Islet precursor cell (in vitro differentiated cells): ENCODE data around the gene NUMB.
A peak's percentile ranks its signal among the peaks of the same experiment; 100 is the strongest.

ENCODE experiments used
- DNase-seq: peaks from one replicate; pipeline ENCODE4 v3.0.0-alpha.2; 2018

The NUMB gene

DNA sequence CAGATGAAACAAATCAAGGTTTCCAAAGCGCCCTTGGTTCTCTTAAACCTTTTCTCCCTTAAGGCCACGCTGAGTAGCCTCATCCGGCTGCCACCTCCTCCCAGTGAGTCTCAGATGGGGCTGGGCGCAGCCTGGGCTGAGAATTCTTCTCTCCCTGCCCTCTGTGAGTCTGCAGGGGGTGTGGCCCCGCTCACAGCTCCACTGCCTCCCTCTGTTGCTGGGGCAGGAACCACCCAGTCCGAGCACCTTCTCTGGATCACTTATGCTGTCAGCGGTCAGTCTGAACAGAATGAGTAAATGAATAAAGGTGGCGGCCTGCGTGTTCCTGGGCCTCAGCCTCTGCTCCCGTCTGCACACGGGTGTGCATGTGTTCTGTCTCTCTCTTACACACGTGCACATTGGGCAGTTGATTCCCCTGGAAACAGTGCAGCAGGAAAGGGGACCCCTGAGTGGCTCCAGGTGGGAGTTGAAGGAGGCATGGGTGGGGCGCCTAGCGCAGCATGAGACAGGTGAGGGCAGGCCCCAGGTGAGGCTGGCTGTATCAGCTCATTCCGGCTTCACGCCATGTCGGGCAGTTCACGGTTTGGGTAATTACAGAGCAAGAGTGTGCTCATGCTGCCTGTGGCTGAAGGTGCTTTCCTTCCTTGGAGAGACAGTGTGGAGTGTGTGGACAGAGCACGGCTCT lies 216.7 kb downstream of the NUMB start:
- peak; percentile 70 for DNase-seq

DNA sequence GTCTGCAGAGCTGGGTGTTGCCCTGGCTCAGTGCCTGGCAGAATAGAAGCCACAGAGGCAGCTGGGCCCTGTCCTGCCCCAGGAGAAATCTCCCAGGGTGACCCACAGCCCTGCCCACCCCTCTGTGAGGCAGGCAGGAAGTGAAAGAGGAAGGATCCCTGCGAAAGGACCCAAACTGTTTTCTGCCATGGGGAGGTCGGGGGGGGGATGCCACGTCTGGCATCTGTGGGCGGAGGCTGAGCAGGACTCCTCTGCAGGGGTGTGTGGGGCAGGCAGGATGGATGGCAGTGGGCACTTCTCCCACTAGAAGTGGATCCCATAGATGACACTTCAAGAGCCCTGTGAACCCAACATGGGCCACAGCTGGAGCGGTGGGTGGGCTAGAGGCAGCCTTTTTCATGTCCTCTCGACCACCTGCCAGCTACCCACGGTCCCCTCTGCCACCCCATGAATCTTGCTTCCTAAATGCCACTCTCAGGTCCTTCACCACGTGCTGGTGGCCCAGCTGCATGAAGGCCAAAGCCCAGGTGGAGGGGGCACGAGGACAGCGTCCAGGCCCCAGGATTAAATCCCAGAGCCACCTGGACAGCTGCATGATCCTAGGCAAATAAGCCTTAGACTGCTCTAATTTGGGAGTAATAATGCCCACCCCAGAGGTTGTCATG lies 217.4 kb downstream of the NUMB start:
- DNase-seq = no peak

DNA sequence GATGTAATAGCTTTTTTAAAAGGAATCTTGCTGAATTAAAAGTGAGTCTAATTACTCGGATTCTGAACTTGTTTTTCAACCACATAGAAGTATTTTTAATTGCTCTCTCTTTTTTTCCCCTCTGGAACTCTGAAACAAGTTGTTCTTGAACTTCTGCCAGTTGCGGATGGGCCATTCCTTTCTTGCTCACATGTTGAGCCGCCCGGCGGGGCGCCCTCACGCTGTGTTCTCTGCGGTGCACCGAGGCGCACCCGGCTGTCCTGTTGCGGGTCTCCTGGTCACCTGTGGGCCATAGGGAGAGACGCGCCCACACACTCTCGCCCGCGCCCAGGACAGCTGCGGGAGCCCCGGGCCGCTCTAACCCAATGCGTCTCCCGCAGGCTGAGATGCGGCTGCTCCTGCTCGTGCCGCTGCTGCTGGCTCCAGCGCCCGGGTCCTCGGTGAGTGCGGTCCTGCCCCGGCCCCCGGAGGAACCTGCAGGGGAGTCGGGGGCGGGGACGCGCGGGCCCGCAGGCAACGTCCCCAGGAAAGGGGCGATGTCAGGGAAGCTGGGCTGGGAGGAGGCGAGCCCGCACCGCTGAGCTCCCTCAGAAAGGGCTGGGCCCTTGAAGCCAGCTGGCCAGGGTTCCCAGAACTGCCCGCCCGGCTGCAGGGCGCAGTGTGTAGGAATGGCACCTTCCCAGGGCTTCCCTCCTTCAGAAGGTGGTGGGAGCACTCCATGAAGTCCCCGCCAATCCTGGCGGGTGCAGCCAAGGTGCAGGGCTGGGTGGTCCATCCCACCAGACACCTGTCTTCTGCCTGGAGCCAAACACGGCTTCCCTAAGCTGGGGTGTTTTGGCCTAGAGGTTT lies 218.7 kb downstream of the NUMB start:
- peak; percentile 60 for DNase-seq

DNA sequence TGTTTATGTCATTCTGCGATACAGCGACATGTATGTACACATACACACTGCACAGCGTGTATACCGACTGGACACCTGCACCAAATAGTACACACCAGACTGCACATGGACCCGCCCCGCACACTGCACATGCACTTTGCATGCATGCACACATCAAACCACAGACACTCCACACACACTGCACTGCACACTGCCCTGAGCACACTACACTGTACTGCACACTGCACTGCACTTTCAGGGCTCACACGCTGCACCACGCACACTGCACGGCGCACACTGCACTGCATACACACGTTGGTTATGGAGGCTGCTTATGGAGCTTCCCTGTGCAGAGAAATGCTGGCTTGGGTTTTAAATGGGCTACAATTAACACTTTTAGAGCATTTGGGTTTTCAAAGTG lies 219.4 kb downstream of the NUMB start:
- no peak for DNase-seq

DNA sequence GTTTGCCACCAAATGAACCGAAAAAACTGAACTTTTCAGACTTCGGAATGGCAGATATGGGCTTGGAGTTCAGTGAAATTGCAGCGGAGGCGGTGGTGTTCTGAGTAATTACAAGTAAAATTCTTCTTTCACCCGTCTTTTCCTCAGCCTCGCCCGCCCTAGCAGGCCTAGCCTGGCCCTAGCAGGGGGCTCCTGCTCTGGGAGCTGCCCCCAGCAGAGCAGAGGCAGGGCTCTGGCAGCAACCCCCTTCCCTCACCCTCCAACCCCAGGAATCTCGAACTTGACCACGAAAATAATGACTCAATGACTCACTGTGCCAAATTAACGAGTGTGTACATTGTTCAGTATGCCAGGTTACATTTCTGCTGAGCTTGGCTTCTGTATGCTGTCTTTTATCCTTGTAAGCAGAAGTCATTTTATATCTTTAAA lies 219.9 kb downstream of the NUMB start:
- DNase-seq = peak; percentile 68

DNA sequence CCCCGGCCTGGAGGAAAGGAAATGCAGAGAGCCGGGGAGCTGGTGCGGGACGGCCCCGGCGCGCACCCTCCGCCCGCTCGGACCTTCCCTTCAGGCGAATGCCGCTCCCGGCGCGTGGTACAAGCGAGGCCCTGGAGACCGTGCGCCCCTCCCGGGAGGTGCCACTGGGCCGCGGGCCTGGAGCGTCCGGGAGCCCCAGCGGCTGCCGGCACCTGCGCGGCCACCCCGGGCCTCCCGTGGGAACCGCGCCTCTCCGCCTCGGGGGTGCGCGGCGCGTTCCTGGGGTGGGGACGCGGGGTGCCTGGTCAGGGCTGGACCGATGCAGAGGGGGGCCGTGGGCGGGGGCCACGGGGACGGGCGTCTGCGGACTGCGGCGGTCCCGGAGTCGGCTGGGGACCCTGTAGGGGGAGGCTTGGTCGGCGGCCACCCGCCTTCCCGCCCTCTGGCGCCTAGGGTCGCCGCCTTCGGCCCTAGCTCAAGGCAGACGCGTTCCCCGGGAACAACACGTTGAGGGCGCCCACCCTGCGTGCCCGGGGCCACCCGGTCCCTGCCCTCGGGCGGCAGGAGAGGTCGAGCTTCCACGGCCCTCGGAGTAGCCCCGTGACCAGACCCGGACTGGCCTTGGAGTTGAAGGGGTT lies 220.4 kb downstream of the NUMB start:
- peak; percentile 63 for DNase-seq

DNA sequence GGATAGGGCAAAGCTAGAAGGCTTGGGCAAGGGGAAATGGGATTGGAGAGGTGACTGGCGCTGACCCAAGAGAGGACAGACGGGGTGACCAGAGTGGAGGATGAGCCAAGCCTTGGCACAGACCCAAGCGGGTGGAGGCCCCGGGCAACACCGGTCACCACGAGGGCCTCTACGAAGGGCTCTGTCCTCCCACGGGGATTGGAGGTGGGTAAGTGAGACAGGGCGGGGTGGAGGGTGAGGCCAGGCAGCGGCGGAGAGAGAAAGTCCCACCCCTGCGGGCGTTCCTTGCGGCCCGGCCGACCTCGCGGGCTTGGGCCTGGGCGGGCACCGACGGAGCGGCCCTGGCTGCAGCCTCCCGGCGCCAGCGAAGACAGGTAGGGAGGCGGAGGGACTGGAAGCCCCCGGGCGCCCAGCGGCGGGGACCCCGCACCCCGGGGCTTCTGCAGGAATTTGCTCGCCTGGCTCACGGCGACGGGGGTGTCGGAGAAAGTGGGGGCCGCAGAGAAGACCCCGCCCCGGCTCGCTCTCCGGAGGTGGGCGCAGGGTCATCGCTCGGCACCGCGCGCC lies 221.0 kb downstream of the NUMB start, which contains the start of gene PAPLN:
PAPLN (plus strand) TSS at position 288 of the 567 bp plus-strand sequence. CDS start 2,273 bp downstream, outside the sequence.
- DNase-seq = peak; percentile 70

DNA sequence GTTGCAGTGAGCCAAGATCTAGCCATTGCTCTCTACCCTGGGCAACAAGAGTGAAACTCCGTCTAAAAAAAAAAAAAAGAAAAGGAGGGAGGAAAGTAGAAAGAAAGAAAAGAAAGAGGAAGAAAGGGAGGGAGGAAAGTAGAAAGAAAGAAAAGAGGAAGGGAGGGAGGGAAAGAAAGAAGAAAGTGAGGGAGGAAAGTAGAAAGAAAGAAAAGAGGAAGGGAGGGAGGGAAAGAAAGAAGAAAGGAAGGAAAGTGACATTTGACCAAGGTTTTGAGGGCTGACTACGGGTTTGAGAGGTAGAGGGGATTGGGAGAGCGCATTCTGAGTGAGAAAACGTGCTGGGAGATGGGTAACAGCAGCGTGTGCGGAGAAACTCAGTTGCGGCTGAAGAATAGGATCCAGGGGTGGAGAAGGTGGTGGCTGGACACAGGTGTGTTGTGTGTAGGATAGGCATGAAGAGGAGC lies 221.6 kb downstream of the NUMB start:
- no peak for DNase-seq

DNA sequence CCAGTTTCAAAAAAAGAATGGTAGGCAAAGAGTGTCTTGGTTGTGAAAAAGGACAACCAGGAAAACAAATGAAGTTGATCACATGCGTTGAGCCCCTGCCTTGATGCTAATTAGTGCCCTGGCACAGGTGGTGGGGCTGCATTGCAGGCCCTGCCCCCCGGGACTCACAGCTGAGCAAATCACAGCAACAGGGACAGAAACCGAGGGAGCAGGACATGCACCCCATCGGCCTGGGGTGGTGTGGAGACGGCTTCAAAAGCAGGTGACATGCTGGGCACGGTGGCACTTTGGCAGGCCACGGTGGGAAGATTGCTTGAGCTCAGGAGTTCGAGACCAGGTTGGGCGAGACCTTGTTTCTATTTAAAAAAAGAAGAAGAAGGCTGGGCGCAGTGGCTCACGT lies 222.2 kb downstream of the NUMB start:
- no peak for DNase-seq

DNA sequence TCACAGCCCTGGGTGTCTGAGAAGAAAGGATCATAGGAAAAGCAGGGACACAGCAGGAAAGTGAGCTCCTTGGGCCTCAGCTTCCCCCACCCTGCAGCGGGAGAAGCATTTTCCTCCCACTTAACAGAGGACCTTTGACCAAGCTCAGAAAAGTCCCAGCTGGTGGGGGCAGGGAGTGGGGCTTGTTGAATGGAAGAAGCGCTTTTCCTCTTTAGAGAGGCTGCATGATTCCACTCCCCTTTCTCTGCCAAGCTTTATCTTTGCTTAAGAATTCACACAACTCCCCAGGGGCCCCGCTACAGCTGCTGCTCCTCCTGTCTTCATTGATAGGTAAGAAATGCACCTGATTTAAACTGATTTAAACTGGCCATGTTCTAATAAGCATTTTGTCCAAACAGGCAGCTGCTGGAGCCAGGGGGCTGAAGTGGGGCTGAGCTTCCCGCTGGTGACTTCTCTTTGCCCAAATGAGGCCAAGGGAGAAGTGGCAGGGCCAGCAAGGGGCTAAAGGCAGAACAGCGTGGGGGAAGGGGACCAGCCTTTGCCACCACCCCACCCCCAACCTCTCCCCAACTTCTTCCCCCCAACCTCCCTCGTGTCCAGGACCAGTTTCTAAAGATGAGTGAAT lies 222.7 kb downstream of the NUMB start:
- peak; percentile 51 for DNase-seq

DNA sequence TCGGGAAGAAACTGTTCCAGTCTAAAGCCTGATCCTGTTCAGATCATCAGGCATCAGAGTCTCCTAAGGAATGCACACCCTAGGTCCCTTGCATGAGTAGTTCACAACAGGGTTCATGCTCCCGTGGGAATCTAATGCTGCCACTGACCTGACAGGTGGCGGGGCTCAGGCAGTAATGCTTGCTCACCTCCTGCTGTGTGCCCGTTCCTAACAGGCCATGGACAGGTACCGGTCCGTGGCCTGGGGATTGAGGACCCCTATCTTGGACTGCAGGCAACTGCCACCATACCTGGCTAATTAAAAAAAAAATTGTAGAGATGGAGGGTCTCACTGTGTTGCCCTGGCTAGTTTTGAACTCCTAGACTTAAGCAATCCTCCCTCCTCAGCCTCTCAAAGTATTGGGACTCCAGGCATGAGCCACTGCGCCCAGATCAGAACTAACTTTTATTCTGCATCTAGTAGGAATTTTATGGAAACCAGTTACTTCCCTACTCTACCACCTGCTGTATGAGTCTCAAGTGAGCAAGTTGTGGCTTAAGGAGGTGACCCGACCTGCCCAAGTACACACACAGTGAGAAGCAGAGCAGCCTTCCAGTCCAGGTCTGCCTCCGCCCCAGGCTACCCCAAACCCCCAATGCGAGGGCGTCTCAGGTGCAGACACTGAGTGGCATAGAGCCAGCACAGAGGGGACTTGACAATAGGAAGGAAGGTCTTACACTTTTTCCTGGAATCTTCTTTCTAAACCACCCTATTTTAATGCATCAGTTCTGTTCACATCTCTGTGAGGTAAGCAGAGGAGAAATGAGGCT lies 223.6 kb downstream of the NUMB start:
- DNase-seq = peak; percentile 43

DNA sequence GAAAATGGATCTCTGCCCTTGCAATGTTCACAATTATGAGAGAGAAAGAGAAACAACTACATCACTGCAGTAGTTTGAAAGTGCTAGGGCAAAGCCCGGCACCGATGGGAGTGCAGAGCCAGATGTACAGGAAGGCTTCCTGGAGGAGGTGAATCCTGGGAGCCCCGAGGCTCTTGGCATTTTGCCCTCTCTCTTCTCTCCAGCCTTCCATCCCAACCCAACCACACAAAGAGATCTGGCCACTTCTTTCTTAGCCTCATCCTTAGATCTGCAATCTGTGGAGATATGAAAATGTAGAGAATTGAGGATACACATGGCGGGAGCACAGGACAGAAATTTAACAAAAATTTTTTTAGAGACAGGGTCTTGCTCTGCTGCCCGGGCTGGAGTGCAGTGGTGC lies 224.3 kb downstream of the NUMB start:
- no peak for DNase-seq

DNA sequence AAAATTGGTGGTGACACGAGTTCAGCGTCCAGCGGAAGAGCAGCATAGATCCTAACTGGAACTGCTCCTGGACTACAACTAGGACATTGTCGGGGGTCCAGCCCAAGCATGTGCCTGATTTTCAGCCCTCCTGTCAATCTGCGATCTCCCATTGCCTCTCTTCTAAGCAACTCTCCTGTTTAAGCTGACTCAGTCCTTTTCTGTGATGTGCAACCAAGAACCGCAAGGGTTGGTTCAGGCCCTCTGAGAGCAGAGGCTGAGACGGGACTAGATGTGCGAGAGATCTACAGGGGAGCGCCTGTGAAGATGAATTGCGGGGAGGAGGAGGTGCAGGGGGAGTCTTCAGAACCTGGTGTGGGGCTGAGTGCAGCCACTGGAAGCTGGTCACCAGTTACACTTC lies 224.8 kb downstream of the NUMB start:
- DNase-seq = peak; percentile 42

DNA sequence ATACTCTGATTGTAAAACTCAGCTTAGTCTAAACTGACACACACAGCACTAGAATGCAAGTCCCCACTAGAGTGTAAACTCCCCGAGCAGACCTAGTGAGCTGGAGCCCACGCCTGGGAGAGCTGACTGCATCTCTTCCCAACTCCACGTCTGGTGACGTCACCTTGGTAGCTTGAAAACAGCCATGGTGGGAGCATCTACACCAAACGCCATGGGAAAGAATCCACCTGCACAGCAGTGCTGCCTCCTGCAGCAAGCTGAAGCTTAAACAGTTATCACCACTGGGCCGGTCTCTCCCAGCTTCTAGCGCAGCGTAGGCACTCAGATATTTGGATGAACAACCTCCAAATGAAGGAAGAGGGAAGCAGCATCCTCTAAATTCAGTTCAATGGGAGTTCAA lies 225.4 kb downstream of the NUMB start:
- peak; percentile 54 for DNase-seq

DNA sequence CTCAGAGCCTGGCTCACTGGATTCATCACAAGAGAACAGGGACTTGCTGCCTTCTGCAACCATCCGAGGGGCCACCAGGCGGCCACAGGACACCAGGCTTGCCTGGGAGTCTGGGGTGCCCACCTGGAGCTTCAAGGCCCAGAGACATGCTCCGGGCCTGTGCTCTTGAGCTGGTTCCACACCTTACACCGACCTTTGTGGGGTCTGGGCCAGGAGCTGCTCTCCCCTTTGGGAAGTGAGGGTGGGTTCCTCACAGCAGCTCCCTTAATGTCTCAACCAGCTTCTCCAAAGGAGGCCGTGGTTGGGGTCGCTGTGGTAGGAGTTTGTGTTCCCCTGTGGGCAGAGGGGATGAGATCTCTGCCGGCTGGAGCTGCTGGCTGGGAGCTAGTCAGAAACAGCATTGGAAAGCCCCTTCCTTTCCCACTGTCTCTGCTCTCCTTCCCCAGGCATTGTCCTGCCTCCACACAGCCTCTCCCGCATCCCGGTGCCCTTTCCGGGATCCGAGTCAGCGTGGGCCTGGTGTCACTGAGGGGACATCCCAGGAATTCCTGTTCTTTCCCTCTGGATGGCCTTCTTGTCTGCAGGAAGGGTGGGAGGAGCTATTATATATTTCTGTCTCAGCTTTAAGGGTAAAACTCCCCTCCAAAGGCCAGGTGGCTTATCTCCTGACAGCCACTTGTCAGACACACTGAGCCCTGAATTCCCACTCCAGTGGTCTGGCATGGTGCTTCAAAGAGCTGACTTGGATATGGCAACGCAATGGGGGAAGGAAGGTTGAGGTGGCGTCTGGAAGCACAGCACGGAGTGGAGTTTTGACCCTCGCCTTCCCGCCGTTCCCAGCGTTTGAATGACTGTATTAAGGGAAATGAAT lies 226.1 kb downstream of the NUMB start:
- peak; percentile 83 for DNase-seq

DNA sequence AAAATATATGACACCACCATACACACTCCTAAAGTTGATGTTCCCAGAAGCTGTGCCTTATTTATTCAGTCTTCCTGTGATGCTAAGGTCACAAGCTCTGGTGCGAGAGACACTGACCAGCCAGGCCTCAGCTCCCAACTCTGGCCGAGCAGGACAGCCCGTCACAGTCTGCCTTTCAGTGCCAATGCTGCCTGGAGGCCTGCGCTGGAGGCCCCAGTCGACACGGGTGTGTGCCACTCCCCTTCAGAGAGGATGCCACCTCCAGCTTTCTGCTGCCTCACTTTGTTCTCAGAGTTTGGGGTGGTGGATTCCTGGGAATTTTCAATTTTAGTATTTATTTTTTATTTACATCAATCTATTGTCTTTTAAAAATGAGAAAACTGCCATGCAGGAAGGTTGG lies 228.3 kb downstream of the NUMB start:
- no peak for DNase-seq

DNA sequence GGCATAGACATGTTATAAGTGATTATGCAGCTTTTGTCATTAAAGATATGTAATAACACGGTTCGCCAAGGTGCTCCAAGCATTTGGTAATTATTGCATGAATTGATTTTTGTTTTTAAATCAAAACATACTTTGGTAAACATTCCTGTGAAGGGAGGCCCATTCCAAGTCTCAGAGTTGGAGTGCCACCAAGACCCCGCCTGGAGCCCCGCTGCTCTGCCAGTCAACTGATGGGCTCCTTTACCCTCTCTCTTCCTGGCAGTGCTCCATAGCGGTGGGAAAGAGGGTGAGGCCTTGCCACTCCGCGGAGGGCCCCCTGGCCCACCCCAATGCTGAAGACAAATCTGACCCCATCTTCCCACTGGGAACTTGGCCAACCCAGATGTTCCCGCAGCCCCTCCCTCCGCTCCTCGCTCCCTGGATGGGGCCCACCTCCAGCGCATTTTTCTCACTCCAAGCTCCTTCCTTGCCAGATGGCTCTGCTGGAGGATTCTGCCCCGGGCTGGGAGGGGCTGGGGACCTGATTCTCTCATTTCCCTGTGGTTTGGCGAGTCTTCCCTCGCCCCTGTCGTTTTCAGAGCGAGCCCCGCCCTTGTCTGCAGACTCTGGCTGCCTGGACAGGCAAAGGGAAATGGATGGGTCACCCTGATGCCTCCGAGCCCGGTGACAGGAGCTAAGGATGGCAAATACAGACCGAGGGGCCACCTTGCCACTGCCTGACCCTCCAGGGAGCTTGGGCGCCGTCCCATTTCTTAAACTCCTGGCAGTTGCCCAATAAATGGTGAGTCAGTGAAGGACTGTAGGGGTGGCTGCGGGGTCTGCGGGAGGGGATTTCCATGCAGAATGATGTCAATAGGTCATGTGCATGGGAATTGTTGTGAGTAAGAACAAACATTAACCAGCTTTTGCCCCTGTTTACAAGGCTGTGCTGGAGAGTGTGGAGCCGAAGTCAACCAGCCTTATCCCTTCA lies 230.2 kb downstream of the NUMB start:
- DNase-seq = no peak

DNA sequence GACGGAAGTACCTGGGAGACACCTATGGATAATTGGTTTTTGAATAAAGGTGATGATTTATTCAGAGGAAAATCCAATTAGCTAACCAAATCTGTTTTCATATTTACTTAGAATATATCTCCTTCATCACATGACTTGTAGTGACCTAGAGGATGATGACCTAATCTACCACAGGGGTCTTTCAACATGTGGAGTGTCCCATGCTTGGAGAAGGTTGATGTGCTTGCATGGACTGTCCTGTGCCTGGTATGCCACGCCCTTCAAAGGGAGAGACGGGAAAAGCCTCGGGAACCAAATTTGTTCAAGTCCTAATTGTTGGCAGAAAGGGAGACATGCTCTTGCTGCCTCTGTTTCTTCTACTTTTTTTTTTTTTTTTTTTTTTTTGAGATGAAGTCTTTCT lies 232.8 kb downstream of the NUMB start:
- no peak for DNase-seq
